ENCODE data around the gene KRTAP2-2.

Gene KRTAP2-2

GRCh38 chr17:41009936-41010335 lies 45.1 kb downstream of the KRTAP2-2 start:
- H3K4me2 ChIP-seq (ENCODE audit: low read depth, low read length, poor library complexity, severe bottlenecking), result no peak overlapping the region
- no peak for TF ChIP-seq CTCF (conservative IDR thresholded peaks at IDR 0.05; ENCODE audit: low read length)
- no peak for TF ChIP-seq EZH2phosphoT487 (IDR thresholded peaks at IDR 0.05; ENCODE audit: borderline replicate concordance)
- H3K79me2 ChIP-seq (ENCODE audit: insufficient read depth, low read length), result no peaks in the 10 kb centered on the region
- no peaks in the 10 kb centered on the region for H3F3A ChIP-seq (ENCODE audit: low read depth)
- H3K9ac ChIP-seq (ENCODE audit: low read depth, low read length, poor library complexity, severe bottlenecking), result no peak overlapping the region
- no peaks in the 10 kb centered on the region for H3K4me1 ChIP-seq (ENCODE audit: insufficient read depth, low read length, poor library complexity, severe bottlenecking)
- H3K9me2 ChIP-seq (replicated peaks; ENCODE audit: low read depth, low read length), result no peaks in the 10 kb centered on the region
- H3K9me3 ChIP-seq (ENCODE audit: insufficient read depth, low read depth, low read length), result no peaks in the 10 kb centered on the region
- no peaks in the 10 kb centered on the region for H3K36me3 ChIP-seq (ENCODE audit: insufficient read depth, low read length)
- no peak overlapping the region for H2AFZ ChIP-seq (ENCODE audit: low read length)
- no peak overlapping the region for H3K4me3 ChIP-seq (ENCODE audit: low read length, poor library complexity, severe bottlenecking)
- no peaks in the 10 kb centered on the region for H3K27me3 ChIP-seq (ENCODE audit: insufficient read depth, low read length, poor library complexity, severe bottlenecking)
- no peaks in the 10 kb centered on the region for H4K20me1 ChIP-seq (ENCODE audit: insufficient read depth, low read length, poor library complexity, severe bottlenecking)

GRCh38 chr17:41009301-41009760 lies 45.7 kb downstream of the KRTAP2-2 start:
- Histone ChIP-seq H3K4me1 (ENCODE audit: insufficient read depth, low read length, poor library complexity, severe bottlenecking) (no peaks in the 10 kb centered on the region), H3K9ac (ENCODE audit: low read depth, low read length, poor library complexity, severe bottlenecking) (no peak overlapping the region), H3K9me2 (replicated peaks; ENCODE audit: low read depth, low read length) (no peaks in the 10 kb centered on the region), H3K36me3 (ENCODE audit: insufficient read depth, low read length) (no peaks in the 10 kb centered on the region), H2AFZ (ENCODE audit: low read length) (no peak overlapping the region), H3K27me3 (ENCODE audit: insufficient read depth, low read length, poor library complexity, severe bottlenecking) (no peaks in the 10 kb centered on the region), H3K79me2 (ENCODE audit: insufficient read depth, low read length) (no peaks in the 10 kb centered on the region), H4K20me1 (ENCODE audit: insufficient read depth, low read length, poor library complexity, severe bottlenecking) (no peaks in the 10 kb centered on the region), H3K4me2 (ENCODE audit: low read depth, low read length, poor library complexity, severe bottlenecking) (no peak overlapping the region), H3K9me3 (ENCODE audit: insufficient read depth, low read depth, low read length) (no peaks in the 10 kb centered on the region), H3F3A (ENCODE audit: low read depth) (no peaks in the 10 kb centered on the region), H3K4me3 (ENCODE audit: low read length, poor library complexity, severe bottlenecking) (no peak overlapping the region)
- no peak for TF ChIP-seq CTCF (conservative IDR thresholded peaks at IDR 0.05; ENCODE audit: low read length)
- no peak for TF ChIP-seq EZH2phosphoT487 (IDR thresholded peaks at IDR 0.05; ENCODE audit: borderline replicate concordance)

- Histone ChIP-seq H3K4me3 (ENCODE audit: low read length, poor library complexity, severe bottlenecking) (no peak within 1 kb of the TSS), H3K9me3 (ENCODE audit: insufficient read depth, low read depth, low read length) (no peaks in the 10 kb centered on the region), H3K9me2 (replicated peaks; ENCODE audit: low read depth, low read length) (no peaks in the 10 kb centered on the region), H4K20me1 (ENCODE audit: insufficient read depth, low read length, poor library complexity, severe bottlenecking) (no peaks in the 10 kb centered on the region), H3K4me2 (ENCODE audit: low read depth, low read length, poor library complexity, severe bottlenecking) (no peak within 1 kb of the TSS), H3K4me1 (ENCODE audit: insufficient read depth, low read length, poor library complexity, severe bottlenecking) (no peaks in the 10 kb centered on the region), H3K27me3 (ENCODE audit: insufficient read depth, low read length, poor library complexity, severe bottlenecking) (no peaks in the 10 kb centered on the region), H3K9ac (ENCODE audit: low read depth, low read length, poor library complexity, severe bottlenecking) (no peak within 1 kb of the TSS), H3K36me3 (ENCODE audit: insufficient read depth, low read length) (no peaks in the 10 kb centered on the region), H2AFZ (ENCODE audit: low read length) (no peak within 1 kb of the TSS), H3K79me2 (ENCODE audit: insufficient read depth, low read length) (no peaks in the 10 kb centered on the region), H3F3A (ENCODE audit: low read depth) (no peaks in the 10 kb centered on the region)
- no peak for TF ChIP-seq CTCF (conservative IDR thresholded peaks at IDR 0.05; ENCODE audit: low read length)
- TF ChIP-seq EZH2phosphoT487 (IDR thresholded peaks at IDR 0.05; ENCODE audit: borderline replicate concordance), result no peak
Measured at GRCh38 chr17:41008811-41009210, 46.2 kb downstream of the KRTAP2-2 start, which contains the start of gene KRTAP3-1. Gene KRTAP3-1 (minus strand): TSS chr17:41009128. CDS start chr17:41009074, 54 bp downstream.

Measured in Loucy (cell line).